NCI-H2196 (cell line): ENCODE results near the gene LRTM2.

Experiments
- DNase-seq: peaks from one replicate; lab custom pipeline; 2025; ENCODE audit not compliant: unreplicated experiment; lab: John Stamatoyannopoulos, UW

Gene LRTM2

GRCh38 chr12:1882850-1883470, 62.6 kb downstream of the LRTM2 start:
- DNase-seq, result no peak

GRCh38 chr12:1883513-1883912, 63.1 kb downstream of the LRTM2 start:
- no peak for DNase-seq

GRCh38 chr12:1884651-1885050, 64.3 kb downstream of the LRTM2 start:
- DNase-seq, result no peak

- DNase-seq, result no peak
These were observed 64.8 kb downstream of the LRTM2 start for GRCh38 chr12:1885082-1885596.

- no peak for DNase-seq
These were observed 65.4 kb downstream of the LRTM2 start for GRCh38 chr12:1885599-1886245.
